Stimulated activated CD4-positive, alpha-beta T cell treated with anti-CD3 and anti-CD28 coated beads, Interleukin-1b, Interleukin-23, amount 100 ng/mL, for 4 hours (primary cell): ENCODE results near the gene MAP2K5.
"Not testable (repeated sequence)": the region's sequence is repeated elsewhere in the genome, so short reads cannot be mapped to it uniquely, and the experiment has no call there.

Source experiments
- DNase-seq, 2 donors: peaks; one replicate each; pipeline ENCODE4 v3.0.0-alpha.2; 2020; ENCODE audit warnings: low read depth in 2 of 2

Gene MAP2K5

DNA sequence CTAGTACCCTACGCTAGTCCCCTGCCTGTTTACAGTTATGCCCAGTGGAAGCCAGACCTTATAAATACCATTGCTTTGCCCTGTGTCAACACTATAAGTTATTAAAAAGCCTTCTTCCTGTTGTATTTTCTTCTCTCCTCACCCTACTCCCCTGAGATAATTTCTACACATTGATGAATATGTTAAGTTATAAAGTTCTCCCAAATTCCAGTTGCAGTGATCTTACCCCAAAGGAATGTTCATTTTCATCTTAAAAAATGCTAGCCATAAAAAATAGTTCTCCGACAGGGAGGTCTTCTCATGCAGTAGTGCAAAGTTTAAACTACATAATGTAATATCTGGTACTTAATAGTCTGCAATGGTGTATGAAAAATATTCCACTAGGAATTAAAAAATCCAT, 58.6 kb downstream of the MAP2K5 start:
- no peak for DNase-seq

DNA sequence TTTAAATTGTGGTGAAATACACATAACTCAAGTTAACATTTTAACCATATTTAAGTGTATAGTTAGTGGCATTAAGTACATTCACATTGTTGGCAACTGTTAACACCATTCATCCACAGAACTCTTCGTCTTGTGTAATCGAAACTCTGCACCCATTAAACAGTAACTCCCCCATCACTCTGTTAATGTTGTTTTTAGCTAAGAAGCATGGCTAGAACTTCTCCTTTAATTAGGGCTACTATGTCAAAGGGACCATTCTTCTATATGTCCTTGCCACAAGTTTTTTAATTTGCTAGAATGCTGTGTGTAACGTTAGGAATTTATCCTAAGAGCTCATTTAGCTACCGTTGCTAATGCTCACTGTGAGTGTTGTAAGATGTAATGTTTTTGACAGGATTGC, 60.6 kb downstream of the MAP2K5 start:
- DNase-seq, result no peak

GRCh38 chr15:67605871-67606270, 63.4 kb downstream of the MAP2K5 start:
- no peak for DNase-seq

- no peak for DNase-seq
Measured at GRCh38 chr15:67606742-67607141, 64.2 kb downstream of the MAP2K5 start.

- DNase-seq, result no peak
Measured at GRCh38 chr15:67607329-67607728, 64.8 kb downstream of the MAP2K5 start.

DNA sequence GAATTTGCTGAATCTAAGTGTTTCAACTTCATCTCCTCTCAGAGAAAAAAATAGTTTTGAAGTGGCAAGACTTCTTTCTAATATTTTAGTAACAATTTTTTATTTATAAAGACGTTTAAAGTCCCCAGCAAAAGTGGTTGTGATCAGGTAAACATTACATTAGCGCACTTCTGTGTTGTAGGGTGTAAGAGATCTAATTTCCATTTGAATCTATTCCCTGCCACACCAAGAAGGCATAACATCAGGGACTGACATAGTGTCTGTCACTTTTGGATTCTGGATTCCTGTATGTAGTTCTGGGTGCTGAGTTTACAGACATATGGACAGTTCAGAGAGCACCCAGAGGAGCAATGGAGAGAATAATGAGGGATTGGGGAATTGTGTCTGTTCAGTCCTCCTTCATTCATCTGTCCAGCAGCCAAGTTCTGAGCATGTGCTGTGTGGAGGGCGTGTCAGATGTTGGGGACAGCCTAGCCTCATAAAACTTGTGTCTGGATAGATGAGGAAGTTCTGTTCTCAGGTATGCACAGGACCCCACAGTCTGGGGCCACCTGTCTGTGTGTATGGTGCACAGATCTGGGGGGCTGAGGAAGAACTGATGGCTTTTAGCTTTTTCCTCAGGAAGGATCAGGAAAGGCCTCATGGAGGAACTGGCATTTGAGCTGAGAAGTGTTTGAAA, 65.6 kb downstream of the MAP2K5 start:
- no peak for DNase-seq

- no peak for DNase-seq
Measured at GRCh38 chr15:67608638-67608959, 66.1 kb downstream of the MAP2K5 start.

GRCh38 chr15:67611370-67612369, 69.2 kb downstream of the MAP2K5 start:
- DNase-seq, result no peak

DNA sequence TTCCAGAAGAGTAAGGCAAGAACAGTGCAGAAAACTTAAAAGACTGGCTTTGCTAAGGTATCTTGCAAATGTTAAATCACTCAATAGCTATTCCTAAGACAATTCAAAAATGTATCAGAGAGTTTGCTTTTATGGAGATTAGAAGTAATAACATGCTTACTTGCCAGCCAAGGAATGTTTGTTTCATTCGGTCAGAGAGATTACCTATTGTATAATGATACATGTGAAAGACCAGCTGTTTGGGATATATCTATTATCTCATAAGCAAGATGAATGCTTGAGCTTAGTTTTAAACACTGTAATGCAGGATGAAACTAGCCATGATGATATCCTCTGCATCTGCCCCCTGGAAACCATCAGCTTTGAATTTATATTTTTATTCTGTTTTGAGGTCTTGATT, 70.7 kb downstream of the MAP2K5 start:
- no peak for DNase-seq

- no peak for DNase-seq
Measured at GRCh38 chr15:67613708-67614107, 71.2 kb downstream of the MAP2K5 start.

- not testable (repeated sequence) for DNase-seq
Measured at GRCh38 chr15:67615131-67615534, 72.6 kb downstream of the MAP2K5 start.

DNA sequence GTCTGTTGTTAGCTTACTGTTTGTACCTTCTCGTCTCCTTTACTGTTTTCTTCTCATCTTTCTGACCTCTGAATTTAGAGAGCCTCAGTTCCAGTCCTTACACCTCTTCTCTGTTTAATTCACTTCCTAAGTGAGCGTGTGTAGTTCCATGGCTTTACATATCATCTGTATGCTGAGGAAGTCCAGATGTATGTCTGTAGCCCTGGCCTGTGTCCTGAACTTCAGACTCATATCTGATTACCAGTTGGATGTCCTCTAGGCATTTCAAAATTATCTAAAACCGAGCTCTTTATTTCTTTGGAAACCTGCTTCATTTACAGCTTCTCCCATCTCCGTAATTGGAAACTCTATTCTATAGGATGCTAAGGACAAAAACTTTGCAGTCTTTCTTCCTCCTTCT, 75.8 kb downstream of the MAP2K5 start:
- no peak for DNase-seq

DNA sequence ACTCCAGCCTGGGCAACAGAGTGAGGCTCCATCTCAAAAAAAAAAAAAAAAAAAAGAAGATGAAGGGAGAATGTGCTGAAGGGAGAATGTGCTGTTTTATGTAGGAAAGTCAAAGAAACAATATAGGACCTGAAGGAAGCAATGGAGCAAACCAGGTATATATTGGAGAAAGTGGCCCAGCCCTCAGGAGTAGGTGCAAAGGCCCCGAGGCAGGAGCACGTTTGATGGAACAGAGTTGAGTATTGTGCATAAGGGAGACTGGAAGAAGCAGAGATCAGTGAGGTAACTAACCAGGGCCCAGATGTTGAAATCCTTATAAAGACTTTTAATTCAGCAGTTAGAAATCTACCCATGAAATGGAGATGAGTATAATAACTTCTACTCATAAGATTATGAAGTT, 79.6 kb downstream of the MAP2K5 start:
- no peak for DNase-seq

GRCh38 chr15:67632261-67632660, 89.8 kb downstream of the MAP2K5 start:
- DNase-seq, result no peak

DNA sequence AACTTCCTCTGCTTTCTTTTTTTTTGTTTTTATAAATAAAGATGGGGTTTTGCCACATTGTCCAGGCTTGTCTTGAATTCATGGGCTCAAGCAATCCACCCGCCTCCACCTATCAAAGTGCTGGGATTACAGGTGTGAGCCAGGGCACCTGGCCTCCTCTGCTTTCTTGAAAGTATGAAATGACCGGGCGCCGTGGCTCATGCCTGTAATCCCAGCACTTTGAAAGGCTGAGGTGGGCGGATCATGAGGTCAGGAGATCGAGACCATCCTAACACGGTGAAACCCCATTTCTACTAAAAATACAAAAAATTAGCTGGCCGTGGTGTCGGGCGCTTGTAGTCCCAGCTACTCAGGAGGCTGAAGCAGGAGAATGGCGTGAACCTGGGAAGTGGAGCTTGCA, 93.4 kb downstream of the MAP2K5 start:
- not testable (repeated sequence) for DNase-seq

- no peak for DNase-seq
Measured at GRCh38 chr15:67639591-67639990, 97.1 kb downstream of the MAP2K5 start.

- DNase-seq, result no peak
Measured at GRCh38 chr15:67641453-67641852, 99.0 kb downstream of the MAP2K5 start.

DNA sequence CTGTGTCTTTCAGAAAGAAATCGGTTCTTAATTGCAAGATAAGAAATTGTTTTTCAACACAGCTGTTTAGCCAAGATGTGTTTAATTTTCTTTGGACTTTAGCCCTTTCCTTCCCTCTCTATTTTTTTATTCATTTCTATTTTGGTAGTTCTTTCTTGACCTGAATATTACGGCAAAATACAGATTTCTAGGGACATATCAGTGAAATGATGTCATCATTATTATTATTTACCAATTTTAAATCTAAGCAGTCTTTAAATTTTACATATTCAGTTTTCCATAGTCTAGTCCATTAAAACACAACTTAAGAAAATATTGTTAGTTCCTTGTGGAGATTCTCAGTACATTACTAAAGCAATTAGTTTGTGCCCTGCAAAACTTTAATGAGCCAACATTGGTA, 104.3 kb downstream of the MAP2K5 start:
- no peak for DNase-seq

GRCh38 chr15:67652586-67652985, 110.1 kb downstream of the MAP2K5 start:
- no peak for DNase-seq

GRCh38 chr15:67660446-67660845, 117.9 kb downstream of the MAP2K5 start:
- DNase-seq, result no peak

DNA sequence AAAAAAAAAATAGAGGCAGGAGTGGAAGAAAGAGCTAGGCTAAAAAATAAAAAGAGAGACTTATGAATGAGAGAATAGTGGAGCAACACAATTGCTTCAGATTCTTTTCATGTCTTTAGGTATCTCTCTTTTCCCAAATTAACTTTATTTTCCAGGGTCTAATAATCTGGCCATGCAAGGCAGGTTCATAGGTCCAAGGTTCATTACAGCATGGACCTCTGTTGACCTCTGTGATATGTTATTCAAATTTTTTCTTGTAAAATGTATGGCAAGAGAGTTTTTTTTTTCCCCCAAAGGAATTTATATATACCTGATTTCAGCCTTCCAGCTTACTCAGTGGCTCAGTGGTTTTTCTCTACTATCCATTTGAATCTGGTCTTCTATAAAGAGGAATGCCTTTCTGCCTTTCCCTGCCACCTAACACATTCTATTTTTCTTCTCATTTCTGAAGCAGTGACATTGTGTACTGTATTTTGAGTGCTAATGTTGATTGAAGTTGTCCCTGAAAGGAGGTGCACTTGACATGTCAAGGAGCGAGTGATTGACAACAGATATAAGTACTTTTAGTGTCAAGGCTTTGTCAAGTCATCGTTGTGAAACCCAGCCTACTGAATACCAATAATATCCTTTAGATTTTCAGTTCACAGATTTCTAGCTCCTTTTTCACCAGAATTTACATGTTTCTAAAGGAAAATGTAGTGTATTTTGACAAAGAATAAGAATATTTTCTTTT, 118.5 kb downstream of the MAP2K5 start:
- DNase-seq, result no peak

- no peak for DNase-seq
Measured at GRCh38 chr15:67670647-67671305, 128.3 kb downstream of the MAP2K5 start.
